GM18498 (cell line): ENCODE results near the gene PCDHA10.
"Not testable (repeated sequence)": the region's sequence is repeated elsewhere in the genome, so short reads cannot be mapped to it uniquely, and the experiment has no call there.

Experiments used
- ATAC-seq: cut with Tn5 transposase; IDR thresholded peaks from one replicate; pipeline ENCODE4 v1.9.1; 2021; ENCODE audit warnings: mild to moderate bottlenecking, moderate library complexity; ENCODE audit not compliant: unreplicated experiment

PCDHA10 gene, protein sequence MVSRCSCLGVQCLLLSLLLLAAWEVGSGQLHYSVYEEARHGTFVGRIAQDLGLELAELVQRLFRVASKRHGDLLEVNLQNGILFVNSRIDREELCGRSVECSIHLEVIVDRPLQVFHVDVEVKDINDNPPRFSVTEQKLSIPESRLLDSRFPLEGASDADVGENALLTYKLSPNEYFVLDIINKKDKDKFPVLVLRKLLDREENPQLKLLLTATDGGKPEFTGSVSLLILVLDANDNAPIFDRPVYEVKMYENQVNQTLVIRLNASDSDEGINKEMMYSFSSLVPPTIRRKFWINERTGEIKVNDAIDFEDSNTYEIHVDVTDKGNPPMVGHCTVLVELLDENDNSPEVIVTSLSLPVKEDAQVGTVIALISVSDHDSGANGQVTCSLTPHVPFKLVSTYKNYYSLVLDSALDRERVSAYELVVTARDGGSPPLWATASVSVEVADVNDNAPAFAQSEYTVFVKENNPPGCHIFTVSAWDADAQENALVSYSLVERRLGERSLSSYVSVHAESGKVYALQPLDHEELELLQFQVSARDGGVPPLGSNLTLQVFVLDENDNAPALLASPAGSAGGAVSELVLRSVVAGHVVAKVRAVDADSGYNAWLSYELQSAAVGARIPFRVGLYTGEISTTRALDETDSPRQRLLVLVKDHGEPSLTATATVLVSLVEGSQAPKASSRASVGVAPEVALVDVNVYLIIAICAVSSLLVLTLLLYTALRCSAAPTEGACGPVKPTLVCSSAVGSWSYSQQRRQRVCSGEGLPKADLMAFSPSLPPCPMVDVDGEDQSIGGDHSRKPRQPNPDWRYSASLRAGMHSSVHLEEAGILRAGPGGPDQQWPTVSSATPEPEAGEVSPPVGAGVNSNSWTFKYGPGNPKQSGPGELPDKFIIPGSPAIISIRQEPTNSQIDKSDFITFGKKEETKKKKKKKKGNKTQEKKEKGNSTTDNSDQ

GRCh38 chr5:140855772-140856674 is at the start of gene PCDHA10:
Gene PCDHA10 (plus strand): TSS chr5:140855897. CDS start chr5:140856049, 152 bp downstream.
- ATAC-seq: no peak

- ATAC-seq: no peak
These were observed 48.6 kb upstream of the PCDHA10 start, which contains the start of gene PCDHA4 for GRCh38 chr5:140806834-140807775. Gene PCDHA4 (plus strand): TSS chr5:140807068.

DNA sequence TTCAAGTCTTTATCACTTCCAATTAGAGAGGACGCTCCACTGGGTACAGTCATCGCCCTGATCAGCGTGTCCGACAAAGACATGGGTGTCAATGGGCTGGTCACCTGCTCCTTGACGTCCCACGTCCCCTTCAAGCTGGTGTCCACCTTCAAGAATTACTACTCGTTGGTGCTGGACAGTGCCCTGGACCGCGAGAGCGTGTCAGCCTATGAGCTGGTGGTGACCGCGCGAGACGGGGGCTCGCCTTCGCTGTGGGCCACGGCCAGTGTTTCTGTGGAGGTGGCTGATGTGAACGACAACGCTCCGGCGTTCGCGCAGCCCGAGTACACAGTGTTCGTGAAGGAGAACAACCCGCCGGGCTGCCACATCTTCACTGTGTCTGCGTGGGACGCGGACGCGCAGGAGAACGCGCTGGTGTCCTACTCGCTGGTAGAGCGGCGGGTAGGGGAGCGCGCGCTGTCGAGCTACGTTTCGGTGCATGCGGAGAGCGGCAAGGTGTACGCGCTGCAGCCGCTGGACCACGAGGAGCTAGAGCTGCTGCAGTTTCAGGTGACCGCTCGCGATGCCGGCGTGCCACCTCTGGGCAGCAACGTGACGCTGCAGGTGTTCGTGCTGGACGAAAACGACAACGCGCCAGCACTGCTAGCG is 47.3 kb upstream of the PCDHA10 start:
- ATAC-seq: not testable (repeated sequence)

DNA sequence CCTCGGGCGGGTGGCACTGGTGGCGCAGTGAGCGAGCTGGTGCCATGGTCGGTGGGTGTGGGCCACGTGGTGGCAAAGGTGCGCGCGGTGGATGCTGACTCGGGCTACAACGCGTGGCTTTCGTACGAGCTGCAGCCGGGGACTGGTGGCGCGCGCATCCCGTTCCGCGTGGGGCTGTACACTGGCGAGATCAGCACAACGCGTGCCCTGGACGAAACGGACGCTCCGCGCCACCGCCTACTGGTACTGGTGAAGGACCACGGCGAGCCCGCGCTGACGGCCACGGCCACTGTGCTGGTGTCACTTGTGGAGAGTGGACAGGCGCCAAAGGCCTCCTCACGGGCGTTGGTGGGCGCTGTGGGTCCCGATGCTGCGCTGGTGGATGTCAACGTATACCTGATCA is 46.8 kb upstream of the PCDHA10 start:
- no peak for ATAC-seq

GRCh38 chr5:140821375-140822280 is 34.1 kb upstream of the PCDHA10 start, which contains the start of gene PCDHA5:
Gene PCDHA5 (plus strand): TSS chr5:140821613.
- no peak for ATAC-seq

- no peak for ATAC-seq
These were observed 33.4 kb upstream of the PCDHA10 start for GRCh38 chr5:140822281-140822629.

DNA sequence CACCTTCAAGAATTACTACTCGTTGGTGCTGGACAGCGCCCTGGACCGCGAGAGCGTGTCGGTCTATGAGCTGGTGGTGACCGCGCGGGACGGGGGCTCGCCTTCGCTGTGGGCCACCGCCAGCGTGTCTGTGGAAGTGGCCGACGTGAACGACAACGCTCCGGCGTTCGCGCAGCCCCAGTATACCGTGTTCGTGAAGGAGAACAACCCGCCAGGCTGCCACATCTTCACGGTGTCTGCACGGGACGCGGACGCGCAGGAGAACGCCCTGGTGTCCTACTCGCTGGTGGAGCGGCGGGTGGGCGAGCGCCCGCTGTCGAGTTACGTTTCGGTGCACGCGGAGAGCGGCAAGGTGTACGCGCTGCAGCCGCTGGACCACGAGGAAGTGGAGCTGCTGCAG is 32.7 kb upstream of the PCDHA10 start:
- not testable (repeated sequence) for ATAC-seq

- no peak for ATAC-seq
These were observed 32.2 kb upstream of the PCDHA10 start for GRCh38 chr5:140823475-140823874.

GRCh38 chr5:140827704-140828361 is 27.9 kb upstream of the PCDHA10 start, which contains the start of gene PCDHA6:
Gene PCDHA6 (plus strand): TSS chr5:140827960. CDS start chr5:140828092, 132 bp downstream.
- ATAC-seq: no peak

DNA sequence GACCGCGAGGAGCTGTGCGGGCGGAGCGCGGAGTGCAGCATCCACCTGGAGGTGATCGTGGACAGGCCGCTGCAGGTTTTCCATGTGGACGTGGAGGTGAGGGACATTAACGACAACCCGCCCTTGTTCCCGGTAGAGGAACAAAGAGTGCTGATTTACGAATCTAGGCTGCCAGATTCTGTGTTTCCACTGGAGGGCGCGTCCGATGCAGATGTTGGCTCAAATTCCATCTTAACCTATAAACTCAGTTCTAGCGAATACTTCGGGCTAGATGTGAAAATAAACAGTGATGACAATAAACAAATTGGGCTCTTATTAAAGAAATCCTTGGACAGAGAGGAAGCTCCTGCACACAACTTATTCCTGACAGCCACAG is 27.3 kb upstream of the PCDHA10 start:
- no peak for ATAC-seq

DNA sequence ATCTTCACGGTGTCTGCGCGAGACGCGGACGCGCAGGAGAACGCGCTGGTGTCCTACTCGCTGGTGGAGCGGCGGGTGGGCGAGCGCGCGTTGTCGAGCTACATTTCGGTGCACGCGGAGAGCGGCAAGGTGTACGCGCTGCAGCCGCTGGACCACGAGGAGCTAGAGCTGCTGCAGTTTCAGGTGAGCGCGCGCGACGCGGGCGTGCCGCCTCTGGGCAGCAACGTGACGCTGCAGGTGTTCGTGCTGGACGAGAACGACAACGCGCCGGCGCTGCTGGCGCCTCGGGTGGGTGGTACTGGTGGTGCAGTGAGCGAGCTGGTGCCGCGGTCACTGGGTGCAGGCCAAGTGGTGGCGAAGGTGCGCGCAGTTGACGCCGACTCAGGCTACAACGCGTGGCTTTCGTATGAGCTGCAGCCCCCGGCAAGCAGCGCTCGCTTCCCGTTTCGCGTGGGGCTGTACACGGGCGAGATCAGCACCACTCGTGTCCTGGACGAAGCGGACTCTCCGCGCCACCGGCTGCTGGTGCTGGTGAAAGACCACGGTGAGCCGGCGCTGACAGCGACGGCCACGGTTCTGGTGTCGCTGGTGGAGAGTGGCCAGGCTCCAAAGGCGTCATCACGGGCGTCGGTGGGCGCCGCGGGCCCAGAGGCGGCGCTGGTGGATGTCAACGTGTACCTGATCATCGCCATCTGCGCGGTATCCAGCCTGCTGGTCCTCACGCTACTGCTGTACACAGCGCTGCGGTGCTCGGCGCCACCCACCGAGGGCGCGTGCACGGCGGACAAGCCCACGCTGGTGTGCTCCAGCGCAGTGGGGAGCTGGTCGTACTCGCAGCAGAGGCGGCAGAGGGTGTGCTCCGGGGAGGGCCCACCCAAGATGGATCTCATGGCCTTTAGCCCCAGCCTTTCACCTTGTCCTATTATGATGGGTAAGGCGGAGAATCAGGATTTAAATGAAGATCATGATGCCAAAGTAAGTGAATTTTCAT is 25.9 kb upstream of the PCDHA10 start:
- ATAC-seq: not testable (repeated sequence)

- ATAC-seq: no peak
These were observed 21.7 kb upstream of the PCDHA10 start, which contains the start of gene PCDHA7 for GRCh38 chr5:140833993-140834392. Gene PCDHA7 (plus strand): TSS chr5:140834269. CDS start chr5:140834384, 115 bp downstream.

DNA sequence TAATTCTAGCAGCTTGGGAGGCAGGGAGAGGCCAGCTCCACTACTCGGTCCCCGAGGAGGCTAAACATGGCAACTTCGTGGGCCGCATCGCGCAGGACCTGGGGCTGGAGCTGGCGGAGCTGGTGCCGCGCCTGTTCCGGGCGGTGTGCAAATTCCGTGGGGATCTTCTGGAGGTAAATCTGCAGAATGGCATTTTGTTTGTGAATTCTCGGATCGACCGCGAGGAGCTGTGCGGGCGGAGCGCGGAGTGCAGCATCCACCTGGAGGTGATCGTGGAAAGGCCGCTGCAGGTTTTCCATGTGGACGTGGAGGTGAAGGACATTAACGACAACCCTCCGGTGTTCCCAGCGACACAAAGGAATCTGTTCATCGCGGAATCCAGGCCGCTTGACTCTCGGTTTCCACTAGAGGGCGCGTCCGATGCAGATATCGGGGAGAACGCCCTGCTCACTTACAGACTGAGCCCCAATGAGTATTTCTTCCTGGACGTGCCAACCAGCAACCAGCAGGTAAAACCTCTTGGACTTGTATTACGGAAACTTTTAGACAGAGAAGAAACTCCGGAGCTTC is 21.2 kb upstream of the PCDHA10 start:
- not testable (repeated sequence) for ATAC-seq

DNA sequence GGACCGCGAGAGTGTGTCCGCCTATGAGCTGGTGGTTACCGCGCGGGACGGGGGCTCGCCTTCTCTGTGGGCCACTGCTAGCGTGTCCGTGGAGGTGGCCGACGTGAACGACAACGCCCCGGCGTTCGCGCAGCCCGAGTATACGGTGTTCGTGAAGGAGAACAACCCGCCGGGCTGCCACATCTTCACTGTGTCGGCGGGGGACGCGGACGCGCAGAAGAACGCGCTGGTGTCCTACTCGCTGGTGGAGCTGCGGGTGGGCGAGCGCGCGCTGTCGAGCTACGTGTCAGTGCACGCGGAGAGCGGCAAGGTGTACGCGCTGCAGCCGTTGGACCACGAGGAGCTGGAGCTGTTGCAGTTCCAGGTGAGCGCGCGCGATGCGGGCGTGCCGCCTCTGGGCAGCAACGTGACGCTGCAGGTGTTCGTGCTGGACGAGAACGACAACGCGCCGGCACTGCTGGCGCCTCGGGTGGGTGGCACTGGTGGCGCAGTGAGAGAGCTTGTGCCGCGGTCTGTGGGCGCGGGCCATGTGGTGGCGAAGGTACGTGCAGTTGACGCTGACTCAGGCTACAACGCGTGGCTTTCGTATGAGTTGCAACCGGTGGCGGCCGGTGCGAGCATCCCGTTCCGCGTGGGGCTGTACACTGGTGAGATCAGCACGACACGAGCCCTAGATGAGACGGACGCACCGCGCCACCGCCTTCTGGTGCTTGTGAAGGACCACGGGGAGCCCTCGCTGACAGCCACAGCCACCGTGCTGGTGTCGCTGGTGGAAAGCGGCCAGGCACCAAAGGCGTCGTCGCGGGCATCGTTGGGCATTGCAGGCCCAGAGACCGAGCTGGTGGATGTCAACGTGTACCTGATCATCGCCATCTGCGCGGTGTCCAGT is 19.8 kb upstream of the PCDHA10 start:
- ATAC-seq: no peak
